Measurements from ENCODE around the gene LYPD5.
"Not testable (repeated sequence)": the region's sequence is repeated elsewhere in the genome, so short reads cannot be mapped to it uniquely, and the experiment has no call there.

The LYPD5 gene

GRCh38 chr19:43778651-43779050 lies 23.6 kb downstream of the LYPD5 start:
- DNase-seq (ENCODE audit: low read depth in 3 of 3): no peak

- DNase-seq (ENCODE audit: low read depth in 3 of 3): no peak
Observed at GRCh38 chr19:43777163-43777695, 25.0 kb downstream of the LYPD5 start.

- peak in 2 of 3 experiments; percentile 60 to 83 for DNase-seq (ENCODE audit: low read depth in 3 of 3)
Observed at GRCh38 chr19:43776286-43776685, 26.0 kb downstream of the LYPD5 start.

GRCh38 chr19:43775299-43775890 lies 26.9 kb downstream of the LYPD5 start:
- DNase-seq (ENCODE audit: low read depth in 3 of 3): no peak

- DNase-seq (ENCODE audit: low read depth in 3 of 3): not testable (repeated sequence)
Observed at GRCh38 chr19:43774940-43775258, 27.3 kb downstream of the LYPD5 start.

- DNase-seq (ENCODE audit: low read depth in 3 of 3): no peak
Observed at GRCh38 chr19:43774103-43774939, 27.9 kb downstream of the LYPD5 start.

GRCh38 chr19:43773725-43774102 lies 28.5 kb downstream of the LYPD5 start:
- DNase-seq (ENCODE audit: low read depth in 3 of 3): no peak

- DNase-seq (ENCODE audit: low read depth in 3 of 3): no peak
Observed at GRCh38 chr19:43769256-43769655, 33.0 kb downstream of the LYPD5 start.

- no peak for DNase-seq (ENCODE audit: low read depth in 3 of 3)
Observed at GRCh38 chr19:43768273-43769050, 33.8 kb downstream of the LYPD5 start.

GRCh38 chr19:43767818-43768217 lies 34.4 kb downstream of the LYPD5 start:
- DNase-seq (ENCODE audit: low read depth in 3 of 3): no peak

GRCh38 chr19:43767316-43767715 lies 34.9 kb downstream of the LYPD5 start:
- no peak for DNase-seq (ENCODE audit: low read depth in 3 of 3)

GRCh38 chr19:43766755-43767043 lies 35.5 kb downstream of the LYPD5 start:
- DNase-seq (ENCODE audit: low read depth in 3 of 3): no peak

GRCh38 chr19:43765109-43765876 lies 37.0 kb downstream of the LYPD5 start:
- DNase-seq (ENCODE audit: low read depth in 3 of 3): peak; percentile 55 to 88 (median 69)

GRCh38 chr19:43764684-43765083 lies 37.6 kb downstream of the LYPD5 start:
- not testable (repeated sequence) for DNase-seq (ENCODE audit: low read depth in 3 of 3)

GRCh38 chr19:43763473-43763939 lies 38.7 kb downstream of the LYPD5 start:
- DNase-seq (ENCODE audit: low read depth in 3 of 3): no peak

GRCh38 chr19:43762814-43763213 lies 39.4 kb downstream of the LYPD5 start:
- no peak for DNase-seq (ENCODE audit: low read depth in 3 of 3)

GRCh38 chr19:43760941-43761340 lies 41.3 kb downstream of the LYPD5 start:
- DNase-seq (ENCODE audit: low read depth in 3 of 3): no peak

GRCh38 chr19:43759515-43759914 lies 42.7 kb downstream of the LYPD5 start:
- DNase-seq (ENCODE audit: low read depth in 3 of 3): no peak

- peak; percentile 59 to 85 (median 66) for DNase-seq (ENCODE audit: low read depth in 3 of 3)
Observed at GRCh38 chr19:43755256-43755801, 46.9 kb downstream of the LYPD5 start.

- DNase-seq (ENCODE audit: low read depth in 3 of 3): peak; percentile 96 to 98 (median 96)
Observed at GRCh38 chr19:43754503-43755255, 47.6 kb downstream of the LYPD5 start, which contains the start of gene SMG9. Gene SMG9, minus strand, starts transcription at chr19:43754962. Its CDS starts 4,221 bp downstream, at chr19:43750741.

- peak in 1 of 3 experiments; percentile 73 for DNase-seq (ENCODE audit: low read depth in 3 of 3)
Observed at GRCh38 chr19:43754253-43754502, 48.1 kb downstream of the LYPD5 start.

Data from stimulated activated CD4-positive, alpha-beta T cell treated with anti-CD3 and anti-CD28 coated beads, TNF-alpha, amount 100 ng/mL, for 24 hours (primary cell).